ENCODE measurements around the gene PLXNB2.

DNA sequence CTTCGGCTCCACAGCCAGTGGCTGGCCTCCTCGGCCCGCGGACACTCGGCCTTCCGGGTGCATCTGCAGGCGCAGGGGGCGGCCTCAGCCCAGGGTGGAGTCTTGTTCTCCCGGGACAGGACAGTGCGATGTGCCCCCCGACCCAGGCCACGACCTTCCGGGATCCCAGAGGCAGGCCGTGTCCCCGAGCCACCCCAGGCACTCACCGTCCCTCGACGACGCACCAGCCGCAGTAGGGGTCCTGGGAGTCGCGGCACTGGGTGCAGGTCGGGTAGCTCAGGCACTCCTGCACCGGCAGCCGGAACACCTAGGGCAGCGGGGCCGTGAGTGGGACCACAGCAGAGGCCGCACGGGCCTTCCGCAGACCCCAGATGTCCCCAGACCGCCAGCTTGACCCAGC lies 19.7 kb downstream of the PLXNB2 start:
- TF ChIP-seq EZH2 (optimal IDR thresholded peaks at IDR 0.05; ENCODE audit: low read depth, low read length) (no peak), EZH2phosphoT487 (IDR thresholded peaks at IDR 0.05; ENCODE audit: low read length) (no peak)
- TF ChIP-seq, protein P1, sequence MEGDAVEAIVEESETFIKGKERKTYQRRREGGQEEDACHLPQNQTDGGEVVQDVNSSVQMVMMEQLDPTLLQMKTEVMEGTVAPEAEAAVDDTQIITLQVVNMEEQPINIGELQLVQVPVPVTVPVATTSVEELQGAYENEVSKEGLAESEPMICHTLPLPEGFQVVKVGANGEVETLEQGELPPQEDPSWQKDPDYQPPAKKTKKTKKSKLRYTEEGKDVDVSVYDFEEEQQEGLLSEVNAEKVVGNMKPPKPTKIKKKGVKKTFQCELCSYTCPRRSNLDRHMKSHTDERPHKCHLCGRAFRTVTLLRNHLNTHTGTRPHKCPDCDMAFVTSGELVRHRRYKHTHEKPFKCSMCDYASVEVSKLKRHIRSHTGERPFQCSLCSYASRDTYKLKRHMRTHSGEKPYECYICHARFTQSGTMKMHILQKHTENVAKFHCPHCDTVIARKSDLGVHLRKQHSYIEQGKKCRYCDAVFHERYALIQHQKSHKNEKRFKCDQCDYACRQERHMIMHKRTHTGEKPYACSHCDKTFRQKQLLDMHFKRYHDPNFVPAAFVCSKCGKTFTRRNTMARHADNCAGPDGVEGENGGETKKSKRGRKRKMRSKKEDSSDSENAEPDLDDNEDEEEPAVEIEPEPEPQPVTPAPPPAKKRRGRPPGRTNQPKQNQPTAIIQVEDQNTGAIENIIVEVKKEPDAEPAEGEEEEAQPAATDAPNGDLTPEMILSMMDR (IDR thresholded peaks at IDR 0.05; ENCODE audit: low read length) = no peak
